ENCODE results near the gene CDH13.

Gene CDH13

DNA sequence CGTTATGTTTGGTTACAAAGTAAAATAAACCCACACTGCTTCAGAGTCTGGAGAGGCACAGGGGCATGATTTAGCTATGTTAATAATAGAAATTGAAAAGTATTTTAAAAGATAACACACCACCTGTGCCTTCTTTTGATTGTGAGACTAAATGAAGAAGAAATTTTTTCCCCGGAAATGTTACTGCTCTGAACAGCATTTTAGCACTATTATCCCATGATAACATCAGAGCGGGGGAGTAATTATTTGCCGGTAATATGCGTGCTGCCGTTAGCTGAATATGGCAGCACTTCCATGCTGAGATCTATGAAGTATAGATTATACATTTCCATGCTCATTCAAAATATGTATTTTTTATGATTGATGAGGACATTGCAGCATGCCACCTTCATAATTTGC, 680.8 kb downstream of the CDH13 start:
- Histone ChIP-seq H4K8ac (ENCODE audit: low read depth, low read length) (no peak overlapping the region), H2BK5ac (ENCODE audit: low read length) (no peak overlapping the region), H4K5ac (ENCODE audit: low read length) (no peak overlapping the region), H3K4me2 (ENCODE audit: low read length) (no peak overlapping the region), H3K79me2 (ENCODE audit: control insufficient read depth, insufficient read depth, low read length) (no peaks in the 10 kb centered on the region), H3K4me3 (ENCODE audit: low read length) (no peak overlapping the region), H2BK120ac (ENCODE audit: low read depth, low read length) (no peak overlapping the region), H3K23ac (ENCODE audit: low read length) (no peak overlapping the region), H3K36me3 (ENCODE audit: control insufficient read depth, insufficient read depth, low read length) (no peaks in the 10 kb centered on the region), H3K79me1 (ENCODE audit: low read length) (no peaks in the 10 kb centered on the region), H3K56ac (ENCODE audit: low read length) (no peak overlapping the region), H3K27ac (ENCODE audit: low read depth, low read length) (no peak overlapping the region), H3K9ac (ENCODE audit: low read length) (no peak overlapping the region), H3K27me3 (ENCODE audit: insufficient read depth, low read length, poor library complexity) (no peaks in the 10 kb centered on the region), H2AK5ac (ENCODE audit: low read length) (no peak overlapping the region), H3K4ac (ENCODE audit: low read depth, low read length) (no peak overlapping the region), H3K18ac (ENCODE audit: low read length) (no peak overlapping the region), H3K4me1 (ENCODE audit: control insufficient read depth, low read depth, low read length) (no peaks in the 10 kb centered on the region), H2BK15ac (replicated peaks; ENCODE audit: low read depth) (no peak overlapping the region)
- no peak for DNase-seq
- no CpG with 5 or more reads among the region's 6 CpGs for WGBS (ENCODE audit: extremely low coverage, insufficient coverage, low lambda C conversion rate)

DNA sequence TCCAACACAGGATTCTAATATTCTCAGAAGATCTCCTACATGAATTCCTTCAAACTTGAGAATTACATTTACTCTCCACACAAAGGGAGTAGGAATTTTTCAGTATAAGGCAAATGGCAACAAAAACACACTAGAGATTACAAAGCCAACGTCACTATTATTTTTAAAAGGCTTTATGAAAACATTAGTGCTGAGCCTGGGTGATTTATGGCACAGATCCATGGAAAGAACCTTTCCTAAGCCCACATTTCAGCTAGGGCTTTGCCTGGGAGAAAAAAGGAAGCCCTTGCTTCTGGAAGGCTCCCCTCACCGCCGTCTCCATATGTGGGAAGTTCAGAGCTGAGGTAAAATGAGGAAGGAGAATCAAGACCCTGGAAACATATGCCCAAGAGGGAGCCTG, 681.6 kb downstream of the CDH13 start:
- H3K4me3 ChIP-seq (ENCODE audit: low read length) = no peak overlapping the region
- no peaks in the 10 kb centered on the region for H3K27me3 ChIP-seq (ENCODE audit: insufficient read depth, low read length, poor library complexity)
- no peak overlapping the region for H3K27ac ChIP-seq (ENCODE audit: low read depth, low read length)
- no peak overlapping the region for H3K23ac ChIP-seq (ENCODE audit: low read length)
- no CpG with 5 or more reads among the region's 3 CpGs for WGBS (ENCODE audit: extremely low coverage, insufficient coverage, low lambda C conversion rate)
- no peak overlapping the region for H2AK5ac ChIP-seq (ENCODE audit: low read length)
- no peak overlapping the region for H4K8ac ChIP-seq (ENCODE audit: low read depth, low read length)
- no peak overlapping the region for H3K9ac ChIP-seq (ENCODE audit: low read length)
- H3K79me2 ChIP-seq (ENCODE audit: control insufficient read depth, insufficient read depth, low read length) = no peaks in the 10 kb centered on the region
- H2BK15ac ChIP-seq (replicated peaks; ENCODE audit: low read depth) = no peak overlapping the region
- no peak overlapping the region for H3K4me2 ChIP-seq (ENCODE audit: low read length)
- H3K4me1 ChIP-seq (ENCODE audit: control insufficient read depth, low read depth, low read length) = no peaks in the 10 kb centered on the region
- H3K36me3 ChIP-seq (ENCODE audit: control insufficient read depth, insufficient read depth, low read length) = no peaks in the 10 kb centered on the region
- no peaks in the 10 kb centered on the region for H3K79me1 ChIP-seq (ENCODE audit: low read length)
- H3K4ac ChIP-seq (ENCODE audit: low read depth, low read length) = no peak overlapping the region
- no peak for DNase-seq
- H2BK5ac ChIP-seq (ENCODE audit: low read length) = no peak overlapping the region
- no peak overlapping the region for H4K5ac ChIP-seq (ENCODE audit: low read length)
- H2BK120ac ChIP-seq (ENCODE audit: low read depth, low read length) = no peak overlapping the region
- no peak overlapping the region for H3K18ac ChIP-seq (ENCODE audit: low read length)
- no peak overlapping the region for H3K56ac ChIP-seq (ENCODE audit: low read length)

DNA sequence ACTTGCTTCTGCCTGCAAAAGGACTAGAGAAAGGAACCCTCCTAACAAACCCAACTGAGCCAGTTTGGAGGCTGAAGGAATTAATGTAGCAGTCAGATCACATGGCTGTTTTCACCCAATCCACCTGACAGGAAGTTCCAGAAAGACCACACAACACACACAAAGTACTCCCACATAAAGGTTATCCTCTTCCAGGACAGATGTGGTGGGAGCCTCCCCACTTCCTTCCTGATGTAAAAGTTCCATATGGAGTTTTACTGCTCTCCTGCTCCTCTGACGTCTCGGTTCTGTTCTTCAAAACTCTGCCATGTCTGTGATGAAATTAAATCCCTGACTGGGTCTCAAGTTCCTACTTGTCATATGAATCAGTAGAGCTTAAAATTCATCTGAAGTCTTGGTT, 684.0 kb downstream of the CDH13 start:
- DNase-seq = no peak
- Histone ChIP-seq H3K23ac (ENCODE audit: low read length) (no peak overlapping the region), H2BK120ac (ENCODE audit: low read depth, low read length) (no peak overlapping the region), H4K5ac (ENCODE audit: low read length) (no peak overlapping the region), H3K4me1 (ENCODE audit: control insufficient read depth, low read depth, low read length) (no peaks in the 10 kb centered on the region), H2BK5ac (ENCODE audit: low read length) (no peak overlapping the region), H3K79me1 (ENCODE audit: low read length) (no peaks in the 10 kb centered on the region), H3K27me3 (ENCODE audit: insufficient read depth, low read length, poor library complexity) (no peaks in the 10 kb centered on the region), H2AK5ac (ENCODE audit: low read length) (no peak overlapping the region), H3K56ac (ENCODE audit: low read length) (no peak overlapping the region), H3K4me3 (ENCODE audit: low read length) (no peak overlapping the region), H3K18ac (ENCODE audit: low read length) (no peak overlapping the region), H3K4ac (ENCODE audit: low read depth, low read length) (no peak overlapping the region), H3K79me2 (ENCODE audit: control insufficient read depth, insufficient read depth, low read length) (no peaks in the 10 kb centered on the region), H3K36me3 (ENCODE audit: control insufficient read depth, insufficient read depth, low read length) (no peaks in the 10 kb centered on the region), H4K8ac (ENCODE audit: low read depth, low read length) (no peak overlapping the region), H3K4me2 (ENCODE audit: low read length) (no peak overlapping the region), H3K9ac (ENCODE audit: low read length) (no peak overlapping the region), H3K27ac (ENCODE audit: low read depth, low read length) (no peak overlapping the region), H2BK15ac (replicated peaks; ENCODE audit: low read depth) (no peak overlapping the region)
- no CpG with 5 or more reads among the region's 2 CpGs for WGBS (ENCODE audit: extremely low coverage, insufficient coverage, low lambda C conversion rate)

DNA sequence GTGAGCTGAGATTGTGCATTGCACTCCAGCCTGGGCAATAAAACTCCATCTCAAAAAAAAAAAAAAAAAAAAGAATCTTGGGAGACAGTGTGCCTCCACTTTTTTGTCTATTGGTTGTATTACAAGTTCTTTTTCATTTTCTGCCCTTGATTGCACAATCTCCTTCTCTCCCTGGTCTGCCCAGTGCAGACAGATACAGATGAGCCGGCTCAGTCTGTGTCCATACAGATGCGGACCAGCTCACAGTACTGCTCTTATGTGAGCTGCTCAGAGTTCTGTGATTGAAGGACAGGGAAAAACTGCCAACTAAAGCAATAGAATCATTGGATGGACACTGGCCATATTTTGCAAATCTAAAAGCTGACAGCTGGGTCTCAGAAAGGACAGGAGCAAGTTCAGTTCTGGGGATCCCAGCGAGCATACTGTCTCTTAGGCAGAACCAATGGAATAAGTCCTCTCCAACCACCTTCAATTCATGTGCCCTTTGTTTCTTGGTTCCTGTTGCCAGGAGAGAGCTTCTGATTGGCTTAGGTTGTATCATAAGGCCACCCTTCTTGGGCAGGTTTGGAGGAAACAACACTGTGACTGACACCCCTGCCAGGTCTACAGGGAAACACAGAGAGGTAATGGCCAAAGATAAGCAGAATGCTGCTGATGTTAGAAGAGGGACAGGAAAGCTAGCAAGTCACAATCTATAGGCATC, 685.4 kb downstream of the CDH13 start:
- Histone ChIP-seq H3K56ac (ENCODE audit: low read length) (no peak overlapping the region), H4K8ac (ENCODE audit: low read depth, low read length) (no peak overlapping the region), H2BK15ac (replicated peaks; ENCODE audit: low read depth) (no peak overlapping the region), H3K23ac (ENCODE audit: low read length) (no peak overlapping the region), H3K79me2 (ENCODE audit: control insufficient read depth, insufficient read depth, low read length) (no peaks in the 10 kb centered on the region), H3K9ac (ENCODE audit: low read length) (no peak overlapping the region), H3K4me2 (ENCODE audit: low read length) (no peak overlapping the region), H3K4me1 (ENCODE audit: control insufficient read depth, low read depth, low read length) (no peaks in the 10 kb centered on the region), H2BK5ac (ENCODE audit: low read length) (no peak overlapping the region), H3K4me3 (ENCODE audit: low read length) (no peak overlapping the region), H3K4ac (ENCODE audit: low read depth, low read length) (no peak overlapping the region), H3K18ac (ENCODE audit: low read length) (no peak overlapping the region), H3K27ac (ENCODE audit: low read depth, low read length) (no peak overlapping the region), H2AK5ac (ENCODE audit: low read length) (no peak overlapping the region), H4K5ac (ENCODE audit: low read length) (no peak overlapping the region), H2BK120ac (ENCODE audit: low read depth, low read length) (no peak overlapping the region), H3K79me1 (ENCODE audit: low read length) (no peaks in the 10 kb centered on the region), H3K36me3 (ENCODE audit: control insufficient read depth, insufficient read depth, low read length) (no peaks in the 10 kb centered on the region), H3K27me3 (ENCODE audit: insufficient read depth, low read length, poor library complexity) (no peaks in the 10 kb centered on the region)
- peak; percentile 60 for DNase-seq
- WGBS (ENCODE audit: extremely low coverage, insufficient coverage, low lambda C conversion rate) = no CpG with 5 or more reads among the region's 3 CpGs

DNA sequence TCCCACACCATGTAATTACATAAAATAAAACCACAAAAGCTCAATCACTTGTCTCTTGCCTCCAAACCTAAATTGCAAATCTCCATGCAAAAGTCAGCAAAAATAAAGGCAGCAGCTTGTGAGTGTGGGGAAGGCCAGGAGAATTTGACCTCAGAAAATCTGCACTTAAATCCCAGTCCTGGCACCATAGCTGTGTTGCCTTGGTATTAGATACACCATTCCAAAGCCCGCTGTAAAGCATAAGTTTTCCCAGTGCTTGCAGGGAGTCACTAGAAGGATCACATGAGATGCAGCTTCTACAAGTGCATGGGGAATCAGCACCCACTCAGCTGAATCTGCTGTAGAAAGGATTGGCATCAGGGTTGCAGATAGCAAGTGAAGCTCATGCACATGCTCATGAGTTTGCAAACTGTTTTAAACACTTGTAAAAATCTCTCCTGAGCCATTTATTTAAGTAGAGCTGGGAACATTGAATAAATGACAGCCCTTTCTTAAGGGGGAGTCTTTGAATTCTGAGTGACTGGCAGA, 686.0 kb downstream of the CDH13 start:
- H3K27me3 ChIP-seq (ENCODE audit: insufficient read depth, low read length, poor library complexity) = no peaks in the 10 kb centered on the region
- no peak overlapping the region for H3K4ac ChIP-seq (ENCODE audit: low read depth, low read length)
- no peak overlapping the region for H3K27ac ChIP-seq (ENCODE audit: low read depth, low read length)
- H3K36me3 ChIP-seq (ENCODE audit: control insufficient read depth, insufficient read depth, low read length) = no peaks in the 10 kb centered on the region
- H3K18ac ChIP-seq (ENCODE audit: low read length) = no peak overlapping the region
- H3K79me2 ChIP-seq (ENCODE audit: control insufficient read depth, insufficient read depth, low read length) = no peaks in the 10 kb centered on the region
- H3K9ac ChIP-seq (ENCODE audit: low read length) = no peak overlapping the region
- no peak overlapping the region for H2BK120ac ChIP-seq (ENCODE audit: low read depth, low read length)
- no peak overlapping the region for H3K56ac ChIP-seq (ENCODE audit: low read length)
- no peak overlapping the region for H2AK5ac ChIP-seq (ENCODE audit: low read length)
- no peak overlapping the region for H4K8ac ChIP-seq (ENCODE audit: low read depth, low read length)
- no peak overlapping the region for H3K4me3 ChIP-seq (ENCODE audit: low read length)
- no peak for DNase-seq
- no CpG with 5 or more reads among the region's 1 CpG for WGBS (ENCODE audit: extremely low coverage, insufficient coverage, low lambda C conversion rate)
- no peak overlapping the region for H3K4me2 ChIP-seq (ENCODE audit: low read length)
- H2BK5ac ChIP-seq (ENCODE audit: low read length) = no peak overlapping the region
- H3K79me1 ChIP-seq (ENCODE audit: low read length) = no peaks in the 10 kb centered on the region
- no peaks in the 10 kb centered on the region for H3K4me1 ChIP-seq (ENCODE audit: control insufficient read depth, low read depth, low read length)
- no peak overlapping the region for H3K23ac ChIP-seq (ENCODE audit: low read length)
- H4K5ac ChIP-seq (ENCODE audit: low read length) = no peak overlapping the region
- no peak overlapping the region for H2BK15ac ChIP-seq (replicated peaks; ENCODE audit: low read depth)

DNA sequence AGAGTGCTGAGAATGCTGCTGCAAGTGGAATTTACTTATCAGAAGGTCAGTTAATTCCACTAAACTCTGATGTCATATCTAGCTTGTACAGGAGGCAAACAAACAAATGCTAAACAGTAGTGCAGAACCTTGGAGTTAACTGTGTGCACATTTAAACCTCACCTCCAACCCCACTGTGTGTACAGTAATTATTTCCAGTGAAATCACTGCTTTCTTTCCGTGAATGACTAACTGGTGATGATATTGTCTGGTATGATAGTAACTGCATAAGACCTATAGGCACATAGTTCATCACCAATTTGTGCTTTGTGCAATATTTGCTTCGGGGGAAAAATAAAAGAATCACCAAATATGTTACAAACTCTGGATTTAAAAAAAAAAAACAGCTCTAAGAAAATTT, 688.5 kb downstream of the CDH13 start:
- WGBS (ENCODE audit: extremely low coverage, insufficient coverage, low lambda C conversion rate) = no CpG with 5 or more reads among the region's 2 CpGs
- Histone ChIP-seq H3K36me3 (ENCODE audit: control insufficient read depth, insufficient read depth, low read length) (no peaks in the 10 kb centered on the region), H3K23ac (ENCODE audit: low read length) (no peak overlapping the region), H3K27ac (ENCODE audit: low read depth, low read length) (no peak overlapping the region), H3K56ac (ENCODE audit: low read length) (no peak overlapping the region), H4K5ac (ENCODE audit: low read length) (no peak overlapping the region), H2BK120ac (ENCODE audit: low read depth, low read length) (no peak overlapping the region), H3K79me1 (ENCODE audit: low read length) (no peaks in the 10 kb centered on the region), H3K4me1 (ENCODE audit: control insufficient read depth, low read depth, low read length) (no peaks in the 10 kb centered on the region), H3K27me3 (ENCODE audit: insufficient read depth, low read length, poor library complexity) (no peaks in the 10 kb centered on the region), H3K4ac (ENCODE audit: low read depth, low read length) (no peak overlapping the region), H3K79me2 (ENCODE audit: control insufficient read depth, insufficient read depth, low read length) (no peaks in the 10 kb centered on the region), H3K4me2 (ENCODE audit: low read length) (no peak overlapping the region), H2BK5ac (ENCODE audit: low read length) (no peak overlapping the region), H3K9ac (ENCODE audit: low read length) (no peak overlapping the region), H2BK15ac (replicated peaks; ENCODE audit: low read depth) (no peak overlapping the region), H3K18ac (ENCODE audit: low read length) (no peak overlapping the region), H3K4me3 (ENCODE audit: low read length) (no peak overlapping the region), H2AK5ac (ENCODE audit: low read length) (no peak overlapping the region), H4K8ac (ENCODE audit: low read depth, low read length) (no peak overlapping the region)
- DNase-seq = no peak

Measured in mesendoderm (in vitro differentiated cells).